ENCODE results near the gene TARBP1.

The TARBP1 gene

DNA sequence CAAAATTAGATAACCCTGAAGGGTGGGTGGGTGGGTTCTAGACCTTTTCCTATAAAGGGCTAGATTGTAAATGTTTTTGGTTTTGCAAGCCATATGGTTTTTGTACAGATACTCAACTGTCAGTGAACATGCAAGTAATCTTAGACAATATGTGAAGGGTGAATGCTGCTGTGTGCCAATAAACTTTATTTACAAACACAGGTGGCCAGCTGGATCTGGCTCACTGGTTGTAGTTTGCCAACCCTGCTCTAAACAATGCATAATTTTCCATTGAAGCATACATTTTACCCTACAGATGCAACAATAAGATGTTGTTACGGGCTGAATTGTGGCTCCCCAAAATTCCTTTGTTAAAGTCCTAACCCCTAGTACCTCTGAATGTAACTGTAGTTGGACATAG is 18.6 kb upstream of the TARBP1 start:
- Histone ChIP-seq H3K4me1 (peaks cover 5% of the 10 kb centered on the region), H3K9ac (no peak overlapping the region), H3K27ac (no peak overlapping the region), H3K9me3 (ENCODE audit: control insufficient read depth, low read length) (no peaks in the 10 kb centered on the region), H3K4me2 (ENCODE audit: low read length) (no peak overlapping the region), H3K79me2 (no peaks in the 10 kb centered on the region), H3K27me3 (ENCODE audit: control insufficient read depth, insufficient read depth, low read length) (no peaks in the 10 kb centered on the region), H3K4me3 (ENCODE audit: low read depth, low read length) (no peak overlapping the region), H2AFZ (no peak overlapping the region), H3K36me3 (ENCODE audit: control insufficient read depth, insufficient read depth, low read length) (no peaks in the 10 kb centered on the region)
- TF ChIP-seq, protein P1, sequence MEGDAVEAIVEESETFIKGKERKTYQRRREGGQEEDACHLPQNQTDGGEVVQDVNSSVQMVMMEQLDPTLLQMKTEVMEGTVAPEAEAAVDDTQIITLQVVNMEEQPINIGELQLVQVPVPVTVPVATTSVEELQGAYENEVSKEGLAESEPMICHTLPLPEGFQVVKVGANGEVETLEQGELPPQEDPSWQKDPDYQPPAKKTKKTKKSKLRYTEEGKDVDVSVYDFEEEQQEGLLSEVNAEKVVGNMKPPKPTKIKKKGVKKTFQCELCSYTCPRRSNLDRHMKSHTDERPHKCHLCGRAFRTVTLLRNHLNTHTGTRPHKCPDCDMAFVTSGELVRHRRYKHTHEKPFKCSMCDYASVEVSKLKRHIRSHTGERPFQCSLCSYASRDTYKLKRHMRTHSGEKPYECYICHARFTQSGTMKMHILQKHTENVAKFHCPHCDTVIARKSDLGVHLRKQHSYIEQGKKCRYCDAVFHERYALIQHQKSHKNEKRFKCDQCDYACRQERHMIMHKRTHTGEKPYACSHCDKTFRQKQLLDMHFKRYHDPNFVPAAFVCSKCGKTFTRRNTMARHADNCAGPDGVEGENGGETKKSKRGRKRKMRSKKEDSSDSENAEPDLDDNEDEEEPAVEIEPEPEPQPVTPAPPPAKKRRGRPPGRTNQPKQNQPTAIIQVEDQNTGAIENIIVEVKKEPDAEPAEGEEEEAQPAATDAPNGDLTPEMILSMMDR (IDR thresholded peaks at IDR 0.05) = no peak

DNA sequence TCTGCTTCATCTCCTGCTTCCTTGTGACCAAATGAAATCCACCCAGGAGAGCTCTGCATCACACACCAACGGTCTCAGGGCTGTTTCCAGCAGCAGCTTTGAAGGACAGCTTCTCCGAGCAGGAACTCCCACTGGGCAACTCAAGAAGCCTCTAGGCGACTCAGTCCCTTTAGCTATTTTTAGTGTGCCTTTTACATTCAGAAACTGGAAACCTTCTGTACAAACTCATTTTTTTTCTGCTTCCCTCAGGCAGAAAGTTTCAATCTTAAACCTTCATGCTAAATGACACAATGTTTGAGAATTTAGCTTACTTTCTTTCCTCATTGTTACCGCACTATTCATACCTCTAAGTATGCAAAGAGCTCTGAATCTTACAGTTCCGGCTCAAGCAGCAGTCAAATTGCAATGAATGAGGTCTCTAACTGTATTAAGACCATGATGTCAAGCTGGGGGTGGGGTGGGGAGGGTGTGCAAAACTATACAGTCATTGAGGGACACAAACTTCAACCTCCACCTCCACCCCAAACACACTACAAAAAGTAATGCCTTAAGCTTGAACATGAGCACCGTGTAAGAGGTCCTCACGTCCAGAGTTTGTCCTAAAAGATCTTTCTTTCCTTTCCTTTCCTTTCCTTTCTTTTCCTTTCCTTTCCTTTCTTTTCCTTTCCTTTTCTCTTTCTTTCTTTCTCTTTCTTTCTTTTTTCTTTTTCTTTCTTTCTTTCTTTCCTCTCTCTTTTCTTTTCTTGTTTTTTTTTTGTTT is 16.4 kb upstream of the TARBP1 start:
- no peak overlapping the region for H3K4me3 ChIP-seq (ENCODE audit: low read depth, low read length)
- TF ChIP-seq, protein P1 (IDR thresholded peaks at IDR 0.05) = no peak
- peaks cover 5% of the 10 kb centered on the region for H3K4me1 ChIP-seq
- H3K27me3 ChIP-seq (ENCODE audit: control insufficient read depth, insufficient read depth, low read length) = no peaks in the 10 kb centered on the region
- H2AFZ ChIP-seq = no peak overlapping the region
- no peak overlapping the region for H3K4me2 ChIP-seq (ENCODE audit: low read length)
- no peaks in the 10 kb centered on the region for H3K9me3 ChIP-seq (ENCODE audit: control insufficient read depth, low read length)
- no peak overlapping the region for H3K9ac ChIP-seq
- H3K79me2 ChIP-seq = no peaks in the 10 kb centered on the region
- H3K36me3 ChIP-seq (ENCODE audit: control insufficient read depth, insufficient read depth, low read length) = no peaks in the 10 kb centered on the region
- no peak overlapping the region for H3K27ac ChIP-seq

DNA sequence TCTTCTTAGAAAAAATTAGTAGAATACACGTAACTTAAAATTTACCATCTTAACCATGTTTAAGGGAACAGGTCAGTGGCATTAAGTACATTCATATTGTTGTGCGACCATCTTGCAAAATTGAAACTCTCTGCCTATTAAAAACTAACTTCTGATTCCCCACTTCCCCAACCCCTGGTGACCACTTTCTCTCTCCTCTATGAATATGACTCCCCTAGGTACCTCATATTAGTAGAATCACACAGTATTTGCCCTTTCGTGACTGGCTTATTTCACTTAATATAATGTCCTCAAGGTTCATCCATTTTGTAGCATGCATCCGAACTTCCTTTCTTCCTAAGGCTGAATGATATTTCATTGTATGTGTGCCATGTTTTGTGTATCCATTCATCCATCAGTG is 15.1 kb upstream of the TARBP1 start:
- Histone ChIP-seq H3K4me3 (ENCODE audit: low read depth, low read length) (no peak overlapping the region), H3K27ac (no peak overlapping the region), H3K36me3 (ENCODE audit: control insufficient read depth, insufficient read depth, low read length) (no peaks in the 10 kb centered on the region), H3K4me2 (ENCODE audit: low read length) (no peak overlapping the region), H3K27me3 (ENCODE audit: control insufficient read depth, insufficient read depth, low read length) (no peaks in the 10 kb centered on the region), H3K9ac (no peak overlapping the region), H3K9me3 (ENCODE audit: control insufficient read depth, low read length) (no peaks in the 10 kb centered on the region), H3K79me2 (no peaks in the 10 kb centered on the region), H2AFZ (no peak overlapping the region), H3K4me1 (peaks cover under 1% of the 10 kb centered on the region)
- TF ChIP-seq, protein P1 (IDR thresholded peaks at IDR 0.05) = no peak

- H3K4me3 ChIP-seq (ENCODE audit: low read depth, low read length) = no peak overlapping the region
- TF ChIP-seq, protein P1 (IDR thresholded peaks at IDR 0.05) = no peak
Measured at GRCh38 chr1:234490793-234491479, 12.0 kb upstream of the TARBP1 start.

More at GRCh38 chr1:234490793-234491479, 12.0 kb upstream of the TARBP1 start:
- H3K27ac ChIP-seq = no peak overlapping the region
- H3K36me3 ChIP-seq (ENCODE audit: control insufficient read depth, insufficient read depth, low read length) = no peaks in the 10 kb centered on the region
- H3K27me3 ChIP-seq (ENCODE audit: control insufficient read depth, insufficient read depth, low read length) = no peaks in the 10 kb centered on the region
- H3K9ac ChIP-seq = no peak overlapping the region
- no peaks in the 10 kb centered on the region for H3K9me3 ChIP-seq (ENCODE audit: control insufficient read depth, low read length)
- H3K4me1 ChIP-seq = no peaks in the 10 kb centered on the region
- no peaks in the 10 kb centered on the region for H3K79me2 ChIP-seq
- H2AFZ ChIP-seq = no peak overlapping the region
- no peak overlapping the region for H3K4me2 ChIP-seq (ENCODE audit: low read length)

All from parathyroid adenoma (tissue), 2 donors.